Hematopoietic multipotent progenitor cell (in vitro differentiated cells): ENCODE data around the gene RPS6KA4. TPM values are rescaled to one million over a fixed set of nuclear protein-coding genes. Genes with fewer than 3 reads are reported as not detected.
A peak's percentile ranks its signal among the peaks of the same experiment; 100 is the strongest.

Source experiments
- DNase-seq, 3 donors: peaks; one replicate each; pipeline ENCODE4 v3.0.0-alpha.2; 2011 to 2015; ENCODE audit warnings: low read depth in 2 of 3, low spot score in 2 of 3
- total RNA-seq: library from RNA; depleted of rRNA; stranded (reverse); fragments of >200 nt; gene quantifications from one replicate; pipeline ENCODE4 v1.2.3, GENCODE V29; 2012

The RPS6KA4 gene
- total RNA-seq, 1 donor = 59.0 TPM

DNA sequence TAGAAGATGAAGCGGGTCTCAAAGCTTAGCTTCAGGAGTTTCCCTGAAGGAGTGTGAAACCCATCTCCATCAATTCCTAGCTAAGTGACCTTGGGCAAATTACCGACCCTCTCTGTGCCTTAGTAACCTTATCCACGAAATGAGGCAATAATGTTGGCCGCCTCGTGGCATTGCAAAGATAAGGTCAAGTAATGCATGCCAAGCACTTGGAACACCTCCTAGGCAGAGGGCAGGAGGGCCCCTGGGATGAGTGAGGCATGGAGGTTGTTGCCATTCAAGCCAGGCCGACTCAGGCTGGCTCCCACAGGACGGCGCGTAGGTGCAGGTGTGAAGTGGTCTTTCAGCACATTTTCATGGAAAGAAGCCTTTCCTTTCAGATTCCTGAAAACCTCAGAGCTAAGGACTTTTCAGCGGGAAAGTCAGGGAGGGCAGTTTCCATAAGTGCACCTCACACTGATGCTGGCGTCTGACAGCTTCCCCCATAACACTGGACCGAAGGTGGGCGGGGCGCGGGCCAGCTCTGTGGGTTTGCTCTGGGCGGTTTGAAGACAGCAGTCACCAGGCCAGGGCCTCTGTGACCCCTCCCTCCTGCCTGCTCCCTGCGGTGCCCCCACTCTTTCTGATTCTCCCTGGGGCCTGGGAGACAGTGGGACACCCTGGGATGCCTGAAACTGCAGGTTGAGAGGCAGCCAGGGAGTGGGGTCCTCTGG is 25.2 kb downstream of the RPS6KA4 start:
- no peak for DNase-seq

DNA sequence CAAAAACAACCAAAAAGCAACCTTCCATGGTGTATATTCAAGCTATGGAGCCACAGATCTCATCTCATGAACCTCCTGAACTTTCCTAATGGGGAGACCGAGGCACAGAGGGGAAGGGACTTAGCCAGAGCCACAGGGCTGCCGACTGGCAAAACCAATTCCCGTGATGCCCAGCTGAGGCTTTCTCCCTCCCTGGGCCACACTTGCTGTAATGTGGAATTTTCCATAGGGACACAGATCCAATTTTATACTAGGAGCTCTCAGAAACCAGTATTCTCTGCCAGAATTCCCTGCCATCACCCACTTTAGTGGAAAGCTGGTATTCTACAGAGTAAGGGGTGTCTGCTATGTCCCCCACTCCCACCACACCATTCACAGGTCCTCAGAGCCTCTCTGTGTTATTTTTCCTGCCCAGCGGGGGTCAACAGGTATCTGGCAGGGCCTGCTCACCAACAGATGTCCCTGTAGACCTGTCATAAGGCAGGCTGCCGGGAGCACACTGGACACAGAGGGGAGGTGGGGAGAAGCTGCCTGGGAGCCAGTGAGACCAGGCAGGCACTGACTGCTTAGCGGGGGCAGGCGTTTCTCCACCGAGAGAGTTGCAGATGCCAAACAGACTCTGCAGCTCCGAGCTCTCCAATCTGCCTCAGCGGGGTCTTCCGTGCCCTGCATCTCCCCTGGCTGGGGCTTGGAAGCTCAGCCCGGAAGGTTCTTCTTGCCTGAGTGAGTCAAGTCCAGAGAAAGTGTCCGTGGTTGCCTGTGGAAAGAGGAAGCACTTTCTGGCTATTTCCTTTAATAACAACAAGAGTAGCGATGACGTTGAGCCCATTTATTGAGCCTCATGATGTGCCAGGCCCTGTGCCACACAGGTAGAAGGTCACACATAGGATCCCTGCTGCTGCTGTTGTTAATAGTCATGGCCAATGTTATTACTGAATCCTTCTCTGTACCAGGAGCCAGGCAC is 26.3 kb downstream of the RPS6KA4 start:
- peak in 1 of 3 donors; percentile 58 for DNase-seq

DNA sequence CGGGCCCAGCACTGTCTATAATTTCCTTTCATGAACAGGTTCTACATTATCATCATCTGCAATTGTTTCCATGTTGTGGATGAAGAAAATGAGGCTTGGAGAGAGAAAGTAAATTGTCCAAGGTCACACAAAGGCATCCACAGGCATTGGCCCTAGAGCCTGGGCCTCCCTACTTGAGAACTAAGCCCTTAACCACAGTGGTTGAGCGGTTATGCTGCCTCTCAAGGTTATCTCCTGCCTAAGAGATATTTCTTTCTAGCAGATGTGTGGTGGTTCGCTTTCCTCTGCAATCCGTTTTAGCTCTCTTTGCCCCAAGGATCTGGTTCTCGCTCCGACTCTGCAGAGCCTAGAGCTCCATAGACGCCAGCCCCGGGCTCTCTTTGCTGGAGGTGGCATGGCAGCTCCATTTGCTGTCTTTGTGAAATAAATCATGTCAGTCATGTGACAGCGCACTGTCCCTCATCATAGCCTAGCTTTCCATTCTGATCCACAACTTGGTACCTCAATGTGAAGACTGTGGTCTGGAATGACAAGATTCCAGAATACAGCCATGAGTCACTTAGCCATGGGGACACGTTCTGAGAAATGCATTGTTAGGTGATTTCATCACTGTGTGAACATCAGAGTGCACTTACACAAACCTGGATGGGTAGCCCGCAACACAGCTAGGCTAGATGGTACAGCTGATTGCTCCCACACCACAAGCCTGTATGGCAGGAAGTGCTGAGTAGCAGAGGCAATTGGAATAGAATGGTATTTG is 27.2 kb downstream of the RPS6KA4 start:
- peak in 1 of 3 donors; percentile 43 for DNase-seq

DNA sequence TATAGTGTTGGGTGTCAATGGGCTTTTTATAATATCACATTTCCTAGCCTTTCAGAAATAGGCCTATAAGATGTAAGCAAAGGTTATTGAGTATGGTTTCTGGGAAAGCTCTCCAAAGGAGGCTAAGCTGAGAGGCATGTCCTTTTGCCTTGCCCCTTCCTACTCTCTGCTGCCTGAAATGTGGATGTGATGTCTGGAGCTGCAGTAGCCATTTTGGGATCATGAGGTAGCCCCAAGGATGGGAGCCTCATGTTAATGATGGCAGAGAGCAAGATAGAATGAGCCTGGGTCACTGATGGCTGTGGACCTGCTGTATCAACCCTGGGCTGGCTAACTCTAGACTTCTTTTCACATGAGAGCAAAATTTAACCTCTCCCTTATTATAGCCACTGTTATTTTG is 29.0 kb downstream of the RPS6KA4 start:
- no peak for DNase-seq

DNA sequence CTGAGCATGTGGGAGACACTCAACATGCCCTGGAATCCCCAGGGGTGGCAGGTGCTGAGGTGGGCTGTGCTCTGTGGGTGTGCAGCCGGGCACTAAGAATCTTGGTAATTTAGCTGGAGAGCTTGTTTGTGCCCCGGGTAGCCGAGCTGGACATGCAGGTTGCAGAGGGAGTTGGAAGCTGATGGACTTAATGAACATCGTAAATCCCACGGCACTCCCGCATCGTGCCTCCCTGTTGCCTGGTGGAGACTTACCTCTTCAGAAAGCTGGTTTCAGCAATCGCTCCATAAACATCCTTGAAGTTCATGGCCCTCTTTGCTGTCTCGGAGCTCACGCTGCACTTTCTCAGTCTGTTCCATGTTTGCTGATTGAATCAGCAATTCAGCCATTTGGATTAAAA is 29.9 kb downstream of the RPS6KA4 start:
- DNase-seq = no peak

DNA sequence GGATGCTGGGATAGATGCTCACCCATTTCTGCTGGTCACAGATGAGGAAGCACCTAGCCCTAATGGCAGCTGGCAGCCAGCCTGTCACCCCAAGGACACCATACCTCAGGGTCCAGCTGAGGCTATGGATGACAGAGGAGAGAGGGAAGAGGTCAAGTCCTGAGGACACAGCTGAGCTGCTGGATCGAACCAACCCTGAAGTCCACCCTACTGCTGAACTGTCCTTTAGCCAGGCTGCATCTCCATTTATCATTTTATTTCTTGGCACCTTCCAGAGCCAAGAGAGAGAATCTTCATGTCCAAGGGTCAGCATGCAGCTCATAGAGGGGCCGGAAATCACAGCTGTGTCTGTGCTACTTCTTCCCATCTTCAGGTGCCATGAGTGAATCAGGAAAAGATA is 30.9 kb downstream of the RPS6KA4 start:
- no peak for DNase-seq

DNA sequence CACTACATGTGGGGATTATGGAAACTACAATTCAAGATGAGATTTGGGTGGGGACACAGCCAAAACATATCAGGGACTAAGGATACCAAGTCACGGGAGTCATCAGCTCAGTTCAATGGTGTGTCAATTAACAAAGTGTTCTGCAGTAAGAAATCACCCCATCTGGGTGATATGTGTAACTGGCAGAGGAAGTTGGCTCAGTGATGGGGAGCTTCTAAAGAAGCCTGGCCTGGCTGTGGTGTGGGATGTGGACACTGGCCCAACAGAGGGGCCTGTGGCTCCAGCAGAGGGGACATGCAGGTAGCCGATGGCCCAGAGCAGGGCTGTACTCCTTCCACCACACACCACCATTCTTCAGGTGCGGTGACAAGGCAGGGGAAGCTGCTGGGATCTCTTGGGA is 31.6 kb downstream of the RPS6KA4 start:
- no peak for DNase-seq

DNA sequence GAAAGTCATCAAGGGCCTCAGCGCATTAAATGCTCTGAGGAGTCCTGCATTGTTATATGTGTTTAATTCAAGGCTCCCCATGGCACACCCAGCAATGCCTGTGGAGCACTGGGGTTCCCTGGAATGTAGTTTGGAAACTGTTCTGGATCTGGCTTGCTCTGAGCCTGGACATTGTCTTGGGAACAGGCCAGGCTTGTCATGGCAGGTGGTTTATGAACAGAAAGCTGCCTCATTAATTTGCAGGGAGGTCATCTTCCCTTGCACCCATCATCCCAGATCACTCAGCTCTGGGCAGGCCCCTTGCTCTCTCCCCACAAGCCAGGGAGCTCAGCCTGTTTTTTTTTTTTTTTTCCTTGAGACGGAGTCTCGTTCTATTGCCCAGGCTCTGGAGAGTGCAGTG is 32.9 kb downstream of the RPS6KA4 start:
- no peak for DNase-seq

DNA sequence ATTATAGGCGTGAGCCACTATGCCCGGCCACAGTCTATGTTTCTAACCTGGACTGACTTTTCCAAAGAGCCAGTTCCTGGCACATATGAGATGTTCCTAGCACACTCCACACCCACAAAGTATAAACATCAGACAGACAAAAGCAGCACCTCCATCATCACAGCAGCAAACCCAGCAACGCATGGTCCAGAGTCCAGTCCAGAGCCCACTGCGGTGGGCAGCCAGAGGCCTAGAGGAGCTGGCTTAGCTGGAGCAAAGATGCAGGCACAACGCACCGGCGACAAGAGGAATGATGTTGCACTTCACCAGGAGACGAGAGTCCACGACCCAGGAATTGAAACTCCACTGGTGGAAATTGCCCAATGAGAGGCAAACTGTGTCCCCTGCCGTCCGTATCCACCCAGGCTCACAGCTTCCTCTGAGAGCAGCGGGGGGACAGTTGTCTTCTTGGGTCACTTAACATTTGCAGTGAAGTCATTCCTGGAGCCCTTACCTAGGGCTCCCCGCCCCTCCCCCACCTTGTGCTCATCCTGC is 36.6 kb downstream of the RPS6KA4 start:
- DNase-seq = no peak

DNA sequence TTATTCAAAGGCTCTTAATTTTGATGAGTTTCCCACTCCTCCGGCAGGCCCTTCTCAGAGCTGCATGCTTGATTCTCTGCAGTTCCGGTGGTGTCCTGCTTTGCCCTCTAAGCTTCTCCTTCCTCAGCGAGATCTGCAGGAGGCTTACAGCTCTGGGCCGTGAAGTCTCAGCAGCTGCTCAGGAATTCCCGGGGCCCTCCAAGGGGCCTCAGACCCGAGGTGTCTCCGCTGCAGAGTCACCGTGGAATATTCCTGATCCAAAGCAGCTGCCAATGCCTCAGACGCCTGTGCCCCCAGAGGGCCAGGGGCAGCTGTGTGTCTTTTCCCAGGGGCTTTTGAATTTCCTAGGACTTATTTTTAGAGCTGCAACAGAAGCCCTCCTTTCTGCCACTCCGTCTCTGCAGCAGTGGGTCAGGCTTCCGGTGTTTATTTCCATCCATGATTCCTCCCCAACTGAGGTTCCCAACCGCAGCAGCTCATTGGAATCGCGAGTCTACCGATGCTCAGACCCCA is 37.2 kb downstream of the RPS6KA4 start:
- no peak for DNase-seq

DNA sequence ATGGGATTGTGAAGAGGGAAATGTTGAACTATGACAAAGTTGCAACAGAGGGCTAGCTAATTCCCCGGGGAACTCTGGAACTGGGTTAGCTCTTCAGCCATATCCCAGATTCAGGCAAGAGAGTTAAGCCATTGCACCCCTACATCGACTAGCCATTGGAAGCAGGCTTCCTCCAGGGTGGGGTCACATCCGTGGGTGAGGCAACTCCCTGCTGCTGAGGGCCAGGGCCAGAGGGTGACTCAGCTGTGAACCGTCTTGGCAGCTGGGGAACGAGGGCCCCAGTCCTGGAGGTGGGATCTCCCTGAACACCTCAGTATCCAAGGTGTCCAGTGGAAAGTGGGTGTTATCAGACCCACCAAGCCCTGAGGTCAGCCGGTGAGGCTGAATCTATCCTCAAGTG is 41.1 kb downstream of the RPS6KA4 start:
- no peak for DNase-seq

DNA sequence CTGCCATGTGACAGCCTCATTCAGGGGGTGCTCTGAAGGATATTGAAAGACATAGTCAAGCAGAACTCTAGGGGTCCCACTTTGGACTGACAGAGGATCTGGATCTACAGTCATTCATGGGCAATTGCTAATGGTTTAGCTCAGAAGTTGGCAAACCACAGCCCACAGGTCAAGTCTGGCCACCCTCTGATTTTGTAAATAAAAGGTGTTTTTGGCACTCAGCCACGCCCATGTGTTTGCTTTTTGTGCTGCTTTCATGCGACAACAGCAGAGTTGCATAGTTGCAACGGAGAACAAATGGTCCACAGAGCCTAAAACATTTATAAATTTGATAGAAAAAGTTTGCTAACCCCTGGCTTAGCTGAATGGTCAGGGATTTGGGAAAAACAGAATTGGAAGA is 41.7 kb downstream of the RPS6KA4 start:
- no peak for DNase-seq

DNA sequence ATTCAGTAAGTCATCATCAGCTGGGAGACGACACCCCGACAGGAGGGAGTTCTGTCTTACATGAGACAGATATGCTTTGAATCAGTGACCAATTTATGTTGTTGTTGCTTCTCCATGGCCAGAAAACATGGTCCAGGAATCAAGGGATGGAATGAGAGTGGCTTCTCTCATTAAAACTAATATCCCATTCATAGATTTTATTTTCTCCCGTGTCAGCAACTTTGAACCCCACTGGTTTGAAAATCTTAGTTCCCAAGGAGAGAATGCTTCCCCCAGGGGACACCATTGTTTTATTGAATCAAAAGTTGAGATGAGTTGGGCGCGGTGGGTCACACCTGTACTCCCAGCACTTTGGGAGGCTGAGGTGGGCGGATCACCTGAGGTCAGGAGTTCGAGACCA is 42.8 kb downstream of the RPS6KA4 start:
- no peak for DNase-seq

DNA sequence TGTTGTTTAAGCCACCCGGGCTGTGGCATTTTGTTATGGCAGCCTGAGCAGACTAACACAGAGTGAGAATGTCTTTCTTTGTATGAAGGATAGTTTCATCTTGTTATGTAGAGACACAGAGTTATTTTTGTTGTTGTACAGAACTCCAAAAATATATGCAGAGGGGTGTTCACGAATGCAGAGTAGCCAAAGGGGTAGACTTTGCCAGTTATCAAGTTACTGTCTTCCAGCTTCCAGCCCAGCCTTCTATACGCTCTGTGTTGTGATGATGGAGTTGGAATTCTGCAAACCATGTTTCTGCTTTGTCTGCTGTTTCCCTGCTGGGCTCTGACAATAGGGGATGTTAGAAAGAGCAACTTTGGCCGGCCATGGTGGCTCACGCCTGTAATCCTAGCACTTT is 44.1 kb downstream of the RPS6KA4 start:
- DNase-seq = no peak

DNA sequence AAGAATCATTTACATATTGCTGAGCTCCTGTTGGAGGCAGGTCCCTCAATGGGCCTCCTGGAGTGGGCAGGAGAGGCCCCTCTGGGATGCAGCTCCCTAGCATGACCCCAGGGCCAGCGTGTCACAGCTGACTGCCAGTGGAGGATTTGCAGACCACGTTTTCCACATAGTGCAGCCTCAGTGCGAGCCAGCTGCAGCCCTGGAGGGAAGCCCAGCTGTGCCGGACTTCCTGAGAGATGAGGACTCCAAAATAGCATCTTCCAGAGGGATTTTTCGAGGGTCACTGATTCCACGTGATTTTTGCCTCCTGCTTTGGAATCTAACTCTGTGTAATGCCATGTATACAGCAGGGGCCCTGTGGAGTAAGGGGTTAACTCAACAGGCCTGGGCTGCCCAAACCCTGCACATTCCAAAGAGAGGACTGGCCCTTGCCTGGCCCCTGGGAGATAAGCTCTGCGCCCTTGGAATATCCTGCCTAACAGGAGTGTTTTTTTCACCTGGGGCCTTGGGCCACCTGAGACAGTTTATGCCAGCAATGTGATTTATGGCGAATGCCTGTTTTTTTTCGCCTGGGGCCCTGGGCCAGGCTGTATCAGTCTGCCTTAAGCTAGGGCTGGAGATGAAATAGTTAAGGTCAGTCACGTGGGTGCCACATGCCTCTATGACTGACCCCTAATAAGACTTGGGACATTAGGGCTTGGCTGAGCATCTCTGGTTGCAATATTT is 47.4 kb downstream of the RPS6KA4 start:
- no peak for DNase-seq

DNA sequence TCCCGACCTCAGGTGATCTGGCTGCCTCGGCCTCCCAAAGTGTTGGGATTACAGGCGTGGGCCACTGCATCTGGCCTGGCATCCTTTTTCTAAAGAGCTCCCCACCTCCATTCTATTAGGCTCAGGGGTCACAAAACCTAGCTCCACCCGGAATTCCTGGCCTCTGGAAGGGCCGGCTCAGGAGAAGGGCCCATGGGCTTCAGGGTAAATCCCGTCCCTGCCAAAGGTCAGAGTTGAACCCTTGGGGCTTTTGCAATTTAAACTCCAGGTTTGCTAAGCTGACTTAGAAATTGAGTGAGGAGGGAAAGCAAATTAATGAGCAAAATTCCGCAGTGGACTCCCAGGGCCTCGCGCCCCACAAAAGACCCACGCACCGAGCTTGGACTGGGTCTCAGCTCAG is 48.3 kb downstream of the RPS6KA4 start:
- DNase-seq = no peak

DNA sequence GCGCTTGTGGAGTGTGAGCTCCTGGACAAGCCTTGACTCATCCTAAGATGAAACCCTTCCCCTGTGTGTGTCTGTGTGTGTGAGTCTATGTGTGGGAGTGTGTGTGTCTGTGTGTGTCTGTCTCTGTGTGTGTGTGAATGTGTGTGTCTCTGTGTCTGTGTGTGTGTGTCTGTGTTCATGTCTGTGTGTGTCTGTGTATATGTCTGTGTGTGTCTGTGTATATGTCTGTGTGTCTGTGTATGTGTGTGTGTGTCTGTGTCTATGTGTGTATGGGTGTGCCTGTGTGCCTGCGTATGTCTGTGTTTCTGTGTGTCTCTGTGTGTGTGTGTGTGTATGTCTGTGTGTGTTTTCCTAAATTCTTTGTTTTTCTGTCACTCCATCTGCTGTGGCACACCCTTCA is 48.7 kb downstream of the RPS6KA4 start:
- no peak for DNase-seq

DNA sequence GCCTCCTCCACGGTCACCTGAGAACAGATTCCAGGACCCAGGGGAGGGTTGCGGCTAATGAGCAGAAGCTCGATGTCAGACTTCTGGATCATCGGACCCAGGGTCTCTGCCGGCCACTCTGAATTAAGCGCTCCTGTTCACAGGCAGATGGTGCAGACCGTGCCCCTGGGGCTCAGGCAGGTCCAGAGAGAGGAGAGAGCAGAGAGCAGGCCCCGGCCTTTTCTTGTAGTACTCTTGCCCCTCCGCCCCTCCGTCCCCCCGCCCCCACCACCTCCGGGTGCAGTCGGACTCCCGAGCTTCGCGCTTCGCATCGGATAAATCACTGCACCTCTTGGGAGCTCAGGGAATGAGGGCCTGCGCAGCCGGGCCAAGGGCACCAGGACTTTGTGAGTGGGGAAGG is 50.3 kb downstream of the RPS6KA4 start:
- DNase-seq = no peak

DNA sequence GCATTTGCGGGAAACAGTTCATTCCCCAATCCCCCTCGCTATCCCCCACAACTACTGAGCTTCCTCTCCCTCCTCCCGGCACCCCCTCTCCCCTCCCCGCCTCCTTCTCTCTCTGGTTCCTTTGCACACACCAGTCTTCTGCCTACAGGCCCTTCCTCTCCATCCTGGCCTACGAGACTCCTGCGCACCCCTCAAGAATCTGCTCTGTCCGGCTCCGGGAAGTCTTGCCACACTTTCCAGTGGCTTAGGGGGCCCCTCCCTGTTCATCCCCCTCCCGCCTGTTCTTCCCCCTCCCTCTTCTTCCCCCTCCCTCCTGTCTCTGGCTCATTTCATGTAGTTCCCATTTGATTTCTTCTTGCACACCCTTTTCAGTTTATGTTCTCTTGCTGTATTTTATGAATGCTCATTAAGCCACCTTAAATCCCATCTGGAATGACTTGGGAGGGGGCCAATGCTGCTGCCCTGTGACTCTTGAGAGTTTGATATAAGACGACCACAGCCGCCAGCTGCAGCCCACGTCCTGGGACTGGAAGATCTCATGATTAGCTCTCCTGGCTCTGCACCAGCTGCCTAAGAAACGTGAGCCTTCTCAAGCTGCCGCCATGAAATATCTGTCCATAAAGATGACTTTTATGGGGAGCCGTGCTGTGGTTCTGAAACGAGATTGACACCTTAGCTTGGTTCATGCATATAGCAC is 50.9 kb downstream of the RPS6KA4 start:
- DNase-seq = no peak

DNA sequence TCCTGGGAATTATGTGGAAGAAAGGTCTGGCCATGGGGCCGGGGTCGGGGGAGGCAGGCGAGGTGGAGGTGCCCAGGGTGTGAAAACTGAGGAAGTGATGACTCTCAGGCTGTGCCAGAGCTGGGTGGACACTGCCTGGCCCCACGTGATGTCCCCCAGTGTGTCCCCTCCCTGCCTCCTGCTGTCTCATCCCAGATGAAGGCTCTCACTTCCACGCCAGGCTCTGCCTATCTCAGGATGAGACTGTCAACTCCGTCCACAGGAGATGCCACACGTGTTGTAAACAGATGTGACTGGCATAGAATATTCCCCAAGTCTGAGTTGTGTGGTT is 51.4 kb downstream of the RPS6KA4 start:
- no peak for DNase-seq
